Measurements from ENCODE around the gene ADAMTSL1.

The ADAMTSL1 gene, protein sequence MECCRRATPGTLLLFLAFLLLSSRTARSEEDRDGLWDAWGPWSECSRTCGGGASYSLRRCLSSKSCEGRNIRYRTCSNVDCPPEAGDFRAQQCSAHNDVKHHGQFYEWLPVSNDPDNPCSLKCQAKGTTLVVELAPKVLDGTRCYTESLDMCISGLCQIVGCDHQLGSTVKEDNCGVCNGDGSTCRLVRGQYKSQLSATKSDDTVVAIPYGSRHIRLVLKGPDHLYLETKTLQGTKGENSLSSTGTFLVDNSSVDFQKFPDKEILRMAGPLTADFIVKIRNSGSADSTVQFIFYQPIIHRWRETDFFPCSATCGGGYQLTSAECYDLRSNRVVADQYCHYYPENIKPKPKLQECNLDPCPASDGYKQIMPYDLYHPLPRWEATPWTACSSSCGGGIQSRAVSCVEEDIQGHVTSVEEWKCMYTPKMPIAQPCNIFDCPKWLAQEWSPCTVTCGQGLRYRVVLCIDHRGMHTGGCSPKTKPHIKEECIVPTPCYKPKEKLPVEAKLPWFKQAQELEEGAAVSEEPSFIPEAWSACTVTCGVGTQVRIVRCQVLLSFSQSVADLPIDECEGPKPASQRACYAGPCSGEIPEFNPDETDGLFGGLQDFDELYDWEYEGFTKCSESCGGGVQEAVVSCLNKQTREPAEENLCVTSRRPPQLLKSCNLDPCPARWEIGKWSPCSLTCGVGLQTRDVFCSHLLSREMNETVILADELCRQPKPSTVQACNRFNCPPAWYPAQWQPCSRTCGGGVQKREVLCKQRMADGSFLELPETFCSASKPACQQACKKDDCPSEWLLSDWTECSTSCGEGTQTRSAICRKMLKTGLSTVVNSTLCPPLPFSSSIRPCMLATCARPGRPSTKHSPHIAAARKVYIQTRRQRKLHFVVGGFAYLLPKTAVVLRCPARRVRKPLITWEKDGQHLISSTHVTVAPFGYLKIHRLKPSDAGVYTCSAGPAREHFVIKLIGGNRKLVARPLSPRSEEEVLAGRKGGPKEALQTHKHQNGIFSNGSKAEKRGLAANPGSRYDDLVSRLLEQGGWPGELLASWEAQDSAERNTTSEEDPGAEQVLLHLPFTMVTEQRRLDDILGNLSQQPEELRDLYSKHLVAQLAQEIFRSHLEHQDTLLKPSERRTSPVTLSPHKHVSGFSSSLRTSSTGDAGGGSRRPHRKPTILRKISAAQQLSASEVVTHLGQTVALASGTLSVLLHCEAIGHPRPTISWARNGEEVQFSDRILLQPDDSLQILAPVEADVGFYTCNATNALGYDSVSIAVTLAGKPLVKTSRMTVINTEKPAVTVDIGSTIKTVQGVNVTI (N-terminal part only)

DNA sequence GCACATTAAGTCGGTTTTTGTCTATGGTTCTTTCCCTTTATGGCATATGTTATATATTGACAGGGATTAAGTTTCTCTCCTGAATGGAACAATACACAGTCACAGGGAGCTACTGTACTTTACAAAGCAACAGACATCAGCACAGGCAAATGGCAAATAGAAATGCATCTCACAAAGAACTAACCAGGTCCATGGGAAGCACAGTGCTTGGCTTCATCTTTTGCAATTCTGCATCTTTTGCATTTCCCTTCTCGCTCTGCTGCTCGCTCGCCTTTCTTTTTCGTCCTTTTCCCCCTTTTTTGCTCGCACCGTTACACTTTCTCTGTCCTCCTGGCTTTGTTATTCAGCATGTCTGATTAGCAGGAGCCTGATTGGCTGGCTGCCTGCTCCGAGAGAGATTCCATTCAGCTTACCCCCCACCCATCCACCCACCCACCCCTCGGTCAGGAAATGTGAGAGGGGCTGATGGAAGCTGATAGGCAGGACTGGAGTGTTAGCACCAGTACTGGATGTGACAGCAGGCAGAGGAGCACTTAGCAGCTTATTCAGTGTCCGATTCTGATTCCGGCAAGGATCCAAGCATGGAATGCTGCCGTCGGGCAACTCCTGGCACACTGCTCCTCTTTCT is at the start of gene ADAMTSL1:
ADAMTSL1 (plus strand) TSS at position 502 of the 628 bp plus-strand sequence; CDS start at position 582, 80 bp downstream.
- DNase-seq (ENCODE audit: low read depth) = no peak

DNA sequence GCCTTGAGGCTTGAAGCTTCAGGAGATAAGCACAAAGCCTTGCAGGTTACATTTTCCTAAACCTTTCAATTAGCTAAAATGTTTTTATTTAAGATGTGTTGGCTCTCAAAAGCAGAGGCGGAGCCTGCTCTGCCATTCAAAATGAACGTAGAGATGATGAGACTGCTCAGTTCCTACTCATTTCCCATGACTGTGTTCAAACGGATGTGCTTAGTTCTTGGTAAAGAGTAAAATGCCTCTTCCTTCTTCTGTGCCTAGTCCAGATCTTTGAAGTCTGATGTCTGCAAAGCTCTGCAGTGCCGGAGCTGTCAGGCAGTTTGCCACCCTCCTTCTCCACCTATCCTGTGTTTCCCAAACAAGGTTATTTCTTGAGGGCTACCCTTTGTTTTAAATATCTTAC is 46.3 kb upstream of the ADAMTSL1 start:
- DNase-seq (ENCODE audit: low read depth) = no peak

DNA sequence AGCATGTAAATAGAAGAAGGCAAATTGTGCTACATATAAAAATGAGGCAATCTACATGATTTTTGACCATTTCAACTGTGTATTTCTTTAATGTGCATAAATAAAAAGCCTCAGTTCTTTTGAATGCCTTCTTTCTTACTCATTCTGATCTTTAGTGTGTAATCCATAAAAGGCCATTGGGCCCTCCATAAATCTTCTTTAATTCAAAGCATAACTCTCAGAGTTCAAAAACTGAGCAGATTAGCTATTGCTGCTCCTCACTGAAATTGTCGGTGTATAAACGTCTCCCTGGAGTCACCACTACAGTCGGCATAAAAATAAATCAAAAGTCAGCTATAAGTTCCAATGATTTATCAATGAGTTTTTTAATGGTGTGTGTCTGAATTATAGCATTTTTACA is 45.3 kb upstream of the ADAMTSL1 start:
- DNase-seq (ENCODE audit: low read depth) = no peak

DNA sequence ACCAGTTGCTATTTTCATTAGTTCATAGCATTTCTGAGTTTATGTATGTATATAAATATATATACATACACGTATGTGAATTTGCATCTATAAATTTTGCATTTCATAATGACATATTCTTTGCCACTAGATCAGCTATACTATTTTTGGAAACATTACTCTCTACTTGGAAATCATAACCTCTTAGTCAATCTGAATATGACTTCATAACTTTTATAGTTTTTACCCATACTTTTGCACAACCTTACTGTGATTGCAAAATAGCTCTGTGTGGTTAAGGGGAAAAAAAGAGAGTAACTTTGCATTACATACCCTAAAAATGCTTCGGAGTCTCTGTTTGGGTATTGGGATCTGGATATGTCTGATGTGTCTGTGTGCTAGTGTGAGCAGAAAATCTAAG is 44.9 kb upstream of the ADAMTSL1 start:
- peak; percentile 84 for DNase-seq (ENCODE audit: low read depth)

DNA sequence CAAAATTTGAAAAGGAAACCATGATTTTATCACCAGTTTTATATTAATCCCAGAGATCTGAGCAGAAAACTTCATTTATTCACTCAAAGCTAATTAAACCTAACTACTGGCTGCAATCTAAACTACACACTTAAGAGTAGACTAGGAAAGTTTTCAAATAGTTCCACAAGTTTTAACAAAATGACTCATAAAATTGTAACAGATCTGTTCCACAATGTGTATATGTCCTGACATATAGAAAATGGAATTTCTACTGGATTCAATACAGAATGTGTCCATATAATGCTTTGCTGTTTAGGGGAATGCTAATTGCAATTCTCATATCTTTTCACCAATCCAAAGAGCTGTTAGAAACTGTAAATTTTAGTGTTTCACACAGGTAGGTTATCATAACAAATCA is 40.3 kb upstream of the ADAMTSL1 start:
- no peak for DNase-seq (ENCODE audit: low read depth)

DNA sequence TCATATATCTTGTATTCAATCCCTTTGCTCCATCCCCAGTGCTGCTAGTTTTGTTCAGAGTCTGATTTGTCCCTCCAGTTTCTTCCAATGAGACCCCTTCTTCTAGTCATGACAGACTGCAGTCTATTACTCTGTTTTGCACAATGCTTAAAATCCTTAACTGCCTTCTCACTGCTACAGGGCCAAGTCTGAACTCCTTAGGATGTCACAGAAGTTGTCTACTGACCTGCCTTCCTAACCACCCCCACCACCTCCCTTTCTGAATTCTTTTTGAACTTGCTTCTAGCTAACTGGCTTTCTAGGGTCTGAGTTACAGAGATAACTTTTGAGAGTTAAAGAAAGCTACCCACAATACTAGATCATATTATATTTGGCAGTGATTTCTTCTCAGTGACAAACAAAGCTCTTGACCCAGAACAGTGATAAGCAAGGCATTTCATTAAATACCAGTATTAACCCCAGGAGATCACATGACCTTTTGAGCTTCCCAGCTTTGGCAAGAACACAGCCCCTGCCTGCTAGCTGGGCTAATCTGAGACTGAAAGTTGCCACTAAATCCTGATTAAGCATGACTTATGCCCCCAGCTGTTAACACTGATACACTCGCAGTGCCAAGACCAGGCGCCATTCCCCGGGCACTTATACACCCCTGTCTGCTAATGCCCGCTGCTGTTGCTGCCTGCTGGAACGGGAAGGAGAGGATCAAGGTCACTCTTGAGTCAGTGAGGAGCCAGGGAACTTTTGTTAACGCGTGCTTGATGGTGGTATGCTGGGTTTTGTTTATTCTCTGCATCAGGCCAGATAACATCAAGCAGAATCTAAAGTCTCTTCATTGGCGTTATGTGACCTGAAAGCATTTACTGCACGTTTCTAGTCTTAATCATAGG is 36.4 kb upstream of the ADAMTSL1 start:
- peak; percentile 76 for DNase-seq (ENCODE audit: low read depth)

DNA sequence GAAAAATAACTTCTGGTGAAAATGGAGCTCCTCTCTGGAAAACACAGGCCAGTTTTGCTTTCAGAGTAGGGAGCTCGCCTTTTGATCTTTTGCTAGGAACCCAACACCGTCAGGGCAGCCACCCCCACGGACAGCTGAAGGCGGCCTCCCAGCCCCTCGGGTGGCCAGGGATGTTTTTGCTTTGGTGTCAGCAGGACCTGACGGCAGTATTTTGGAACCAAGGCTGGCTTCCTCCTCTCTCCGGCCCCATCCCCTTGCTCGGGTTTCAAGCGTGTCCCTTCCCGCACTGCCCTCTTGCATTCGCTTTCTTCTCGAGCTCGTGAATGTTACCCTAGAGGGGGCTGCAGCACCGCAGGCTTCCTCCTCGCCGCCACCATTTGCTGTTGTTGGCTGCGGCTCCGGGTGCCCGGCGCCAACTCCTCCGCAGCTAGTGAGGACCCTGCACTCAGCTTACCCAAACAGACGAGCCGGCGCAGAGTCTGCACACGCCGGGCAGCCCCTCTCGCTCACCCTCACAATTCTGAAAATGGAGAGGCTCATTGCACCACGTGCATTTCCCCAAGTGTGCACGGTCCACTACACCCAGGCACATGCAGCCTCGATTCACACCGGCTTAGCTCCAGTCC is 35.5 kb upstream of the ADAMTSL1 start:
- DNase-seq (ENCODE audit: low read depth) = peak; percentile 22

DNA sequence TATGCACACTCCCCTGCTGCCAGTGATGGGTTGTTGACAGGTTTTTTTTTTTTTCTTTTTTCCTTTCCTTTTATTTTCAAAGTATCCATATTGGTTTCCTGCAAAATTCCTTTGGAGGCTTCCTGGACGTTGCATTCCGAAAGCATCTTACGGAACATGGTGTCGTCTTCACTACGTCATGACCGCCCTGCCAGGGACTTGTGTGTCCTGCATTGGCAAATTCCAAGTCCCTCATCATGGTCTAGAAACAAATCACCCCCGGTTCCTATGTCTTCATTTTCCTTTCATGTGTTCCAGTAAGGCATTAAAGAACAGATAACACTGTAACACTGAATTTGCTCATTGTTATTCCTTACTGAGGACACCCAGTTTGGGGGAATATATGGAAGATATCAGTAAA is 35.0 kb upstream of the ADAMTSL1 start:
- no peak for DNase-seq (ENCODE audit: low read depth)

DNA sequence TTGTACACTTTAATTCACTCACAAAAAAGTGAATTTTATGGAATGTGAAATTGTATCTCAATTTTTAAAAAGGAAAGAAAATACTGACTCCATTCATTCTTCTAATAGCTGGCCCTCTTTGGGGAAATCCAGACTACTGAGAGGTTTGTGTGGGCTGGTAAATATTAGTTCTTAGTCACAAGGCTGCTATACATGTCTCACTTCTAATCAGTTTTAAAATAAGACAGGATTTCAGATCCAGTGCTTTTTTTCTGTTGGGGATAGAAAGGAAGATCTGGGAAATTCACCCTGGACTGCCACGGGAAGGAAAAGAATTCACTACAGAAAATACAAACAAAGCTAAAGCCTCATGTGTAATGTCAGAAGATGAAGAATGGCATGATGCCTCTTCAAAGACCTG is 32.7 kb upstream of the ADAMTSL1 start:
- no peak for DNase-seq (ENCODE audit: low read depth)

DNA sequence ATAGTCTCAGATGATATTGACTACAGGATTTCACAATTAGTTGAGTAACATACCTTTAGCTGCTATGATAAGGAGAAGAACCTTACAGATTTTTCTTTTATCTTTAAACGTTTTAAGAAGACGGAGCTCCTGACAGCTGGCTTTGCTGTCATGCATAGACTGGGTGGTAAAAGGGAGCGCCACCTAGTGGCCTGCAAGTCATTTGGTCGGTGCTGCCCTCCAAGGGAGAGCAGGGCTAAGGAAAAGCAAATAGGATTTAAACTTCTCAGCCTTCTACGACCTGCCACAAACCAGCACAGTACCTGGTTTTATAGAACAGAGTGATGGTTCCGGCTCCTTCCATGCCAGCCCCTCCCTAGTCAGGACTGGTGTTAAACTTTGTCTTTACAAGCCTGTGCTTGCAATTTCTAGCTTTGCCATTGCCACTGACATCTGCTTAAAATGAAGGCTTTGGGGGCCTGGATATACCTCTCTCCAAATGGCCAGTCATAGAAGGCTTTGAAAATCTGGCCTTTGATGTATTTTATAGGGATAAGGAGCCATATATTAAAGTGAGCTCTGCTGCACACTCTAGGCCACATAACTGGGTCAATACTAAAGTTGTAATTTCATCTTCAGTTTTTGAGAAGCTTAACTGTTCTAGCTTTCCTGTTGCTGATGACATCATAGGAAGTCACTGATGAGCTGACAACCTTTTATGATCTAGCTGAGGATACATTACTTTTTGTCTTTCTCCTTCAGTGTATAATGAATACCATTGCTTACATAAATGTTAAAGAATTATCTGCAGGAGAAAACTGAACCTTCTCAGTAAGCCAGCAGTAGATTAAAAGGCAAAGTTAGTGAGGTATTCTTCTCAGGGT is 31.1 kb upstream of the ADAMTSL1 start:
- peak; percentile 76 for DNase-seq (ENCODE audit: low read depth)

DNA sequence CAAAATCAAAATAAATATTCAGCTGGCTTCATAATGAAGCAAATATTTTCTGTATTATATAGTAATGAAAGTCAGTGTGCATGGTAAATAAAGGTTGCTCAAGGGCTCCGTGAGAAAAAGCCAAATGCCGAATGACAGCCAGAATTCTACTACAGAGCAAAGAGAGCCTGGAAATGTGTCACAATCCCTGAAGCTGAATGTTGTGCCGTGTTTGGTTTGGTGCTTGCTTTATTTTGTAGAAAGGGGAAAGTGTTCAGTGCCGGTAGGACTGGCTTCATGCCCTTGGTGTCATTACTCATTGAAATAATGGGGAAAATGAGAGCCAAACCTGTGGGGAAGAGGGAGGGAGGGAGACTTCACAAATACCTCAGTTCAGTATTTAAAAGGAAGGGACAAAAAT is 26.8 kb upstream of the ADAMTSL1 start:
- no peak for DNase-seq (ENCODE audit: low read depth)

DNA sequence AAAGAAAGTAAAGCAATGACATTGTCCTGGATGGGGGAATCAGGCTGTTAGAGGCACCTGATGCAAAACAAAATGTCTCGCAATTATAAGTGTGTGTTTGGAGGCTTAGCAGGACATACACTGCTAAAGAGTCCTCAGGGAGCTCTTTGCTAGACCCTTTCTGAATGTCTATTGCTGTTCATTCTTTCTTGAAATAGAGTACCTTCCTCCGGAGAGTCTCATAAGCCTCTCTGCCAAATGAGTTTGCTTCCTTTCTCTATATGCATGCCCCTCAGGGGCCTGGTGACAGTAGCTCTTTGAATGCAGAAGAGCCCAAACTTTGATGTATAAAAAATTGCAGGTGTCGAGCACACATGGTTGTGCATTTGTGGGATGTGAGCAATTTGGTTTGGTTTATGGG is 26.4 kb upstream of the ADAMTSL1 start:
- DNase-seq (ENCODE audit: low read depth) = no peak

DNA sequence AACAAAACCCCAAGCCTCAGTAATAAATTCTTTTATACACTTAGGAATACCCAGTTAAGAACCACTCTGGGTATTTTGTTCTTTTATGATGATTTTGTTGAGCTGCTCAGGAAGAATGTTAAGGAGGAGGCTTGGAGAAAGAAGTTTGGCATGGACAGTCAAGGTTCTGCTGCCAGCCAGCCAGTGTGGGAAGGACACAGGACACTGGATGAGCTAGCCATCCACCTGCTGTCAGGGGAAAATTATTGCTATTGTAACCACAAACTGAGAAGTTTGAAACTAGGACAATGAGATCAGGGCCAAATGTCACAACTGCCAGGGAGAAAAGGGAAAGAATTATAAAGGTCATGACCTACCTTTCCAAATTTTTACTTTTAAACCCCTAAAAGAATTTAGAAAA is 25.9 kb upstream of the ADAMTSL1 start:
- DNase-seq (ENCODE audit: low read depth) = no peak

DNA sequence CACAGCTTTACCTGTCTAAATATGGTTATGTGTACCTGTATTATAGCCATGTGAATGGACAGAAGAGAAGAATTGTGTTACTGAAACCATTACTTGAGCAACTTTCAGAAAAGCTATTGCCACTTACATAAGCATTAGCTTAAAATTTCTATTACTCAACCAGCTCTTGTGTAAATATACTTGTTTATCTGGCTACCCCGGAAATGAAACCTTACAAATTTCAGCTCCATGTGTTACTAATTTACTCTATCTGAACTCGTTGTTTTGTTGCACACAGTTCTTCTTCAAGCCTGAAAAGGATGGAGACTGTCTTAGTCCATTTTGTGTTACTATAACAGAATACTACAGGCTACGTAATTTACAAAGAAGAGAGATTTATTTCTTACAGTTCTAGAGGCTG is 22.5 kb upstream of the ADAMTSL1 start:
- no peak for DNase-seq (ENCODE audit: low read depth)

DNA sequence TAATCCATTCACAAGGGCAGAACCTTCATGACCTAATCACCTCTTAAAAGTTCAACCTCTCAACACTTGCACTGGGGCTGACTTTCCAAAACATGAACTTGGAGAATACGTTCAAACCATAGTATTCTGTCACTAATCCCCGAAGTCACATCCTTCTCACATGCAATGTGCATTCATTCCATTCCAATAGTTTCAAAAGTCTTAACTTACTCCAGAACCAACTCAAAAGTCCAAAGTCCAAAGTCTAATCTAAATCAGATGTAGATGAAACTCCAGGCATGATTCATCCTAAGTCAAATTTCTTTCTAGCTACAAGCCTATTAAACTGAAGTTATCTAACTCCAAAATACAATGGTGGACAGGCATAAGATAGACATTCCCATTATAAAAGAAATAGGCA is 21.7 kb upstream of the ADAMTSL1 start:
- DNase-seq (ENCODE audit: low read depth) = no peak

DNA sequence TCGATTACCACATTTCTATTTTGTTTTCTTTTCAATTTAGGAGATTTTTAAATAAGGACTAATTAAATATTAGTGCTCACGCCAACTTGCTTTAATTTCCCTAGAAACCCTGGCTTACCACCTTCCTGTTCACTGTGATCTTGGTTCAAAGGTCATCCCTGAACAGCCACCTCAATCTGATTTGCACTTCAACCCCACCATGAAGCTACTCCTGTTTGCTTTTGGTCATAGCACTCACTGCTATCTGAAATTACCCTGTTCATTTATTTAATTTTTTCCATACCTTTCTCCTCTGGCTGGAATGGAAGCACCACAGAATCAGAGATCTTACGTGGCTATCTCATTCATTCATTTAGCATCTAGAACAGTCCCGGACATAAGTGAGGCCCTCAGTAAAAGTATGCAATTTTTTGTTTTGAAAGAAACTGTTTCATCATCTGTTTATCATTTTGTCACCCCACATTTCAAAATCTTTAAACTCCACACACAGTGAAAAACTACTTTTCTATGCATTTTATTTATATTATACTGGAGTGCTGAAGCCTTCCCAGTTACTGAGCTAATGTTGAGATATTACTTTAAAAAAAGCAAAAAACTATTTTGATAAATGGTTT is 17.2 kb upstream of the ADAMTSL1 start:
- DNase-seq (ENCODE audit: low read depth) = peak; percentile 7

DNA sequence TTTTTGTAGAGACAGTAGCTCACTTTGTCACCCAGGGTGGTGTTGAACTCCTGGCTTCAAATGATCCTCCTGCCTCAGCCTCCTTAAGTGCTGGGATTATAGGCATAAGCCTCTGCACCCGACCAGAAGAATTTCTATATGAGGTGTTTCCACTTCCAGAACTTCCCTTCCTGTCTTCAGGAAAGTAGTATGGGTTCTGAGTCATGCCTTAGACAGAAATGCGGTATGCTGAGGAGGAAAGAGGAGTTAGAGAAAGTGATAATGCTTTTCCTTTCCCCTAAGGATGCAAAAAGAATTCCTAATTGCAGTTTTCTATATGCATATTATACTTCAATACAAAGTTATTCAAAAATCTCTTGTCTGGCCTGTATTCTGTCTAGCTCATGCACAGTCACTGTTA is 16.4 kb upstream of the ADAMTSL1 start:
- peak; percentile 34 for DNase-seq (ENCODE audit: low read depth)

DNA sequence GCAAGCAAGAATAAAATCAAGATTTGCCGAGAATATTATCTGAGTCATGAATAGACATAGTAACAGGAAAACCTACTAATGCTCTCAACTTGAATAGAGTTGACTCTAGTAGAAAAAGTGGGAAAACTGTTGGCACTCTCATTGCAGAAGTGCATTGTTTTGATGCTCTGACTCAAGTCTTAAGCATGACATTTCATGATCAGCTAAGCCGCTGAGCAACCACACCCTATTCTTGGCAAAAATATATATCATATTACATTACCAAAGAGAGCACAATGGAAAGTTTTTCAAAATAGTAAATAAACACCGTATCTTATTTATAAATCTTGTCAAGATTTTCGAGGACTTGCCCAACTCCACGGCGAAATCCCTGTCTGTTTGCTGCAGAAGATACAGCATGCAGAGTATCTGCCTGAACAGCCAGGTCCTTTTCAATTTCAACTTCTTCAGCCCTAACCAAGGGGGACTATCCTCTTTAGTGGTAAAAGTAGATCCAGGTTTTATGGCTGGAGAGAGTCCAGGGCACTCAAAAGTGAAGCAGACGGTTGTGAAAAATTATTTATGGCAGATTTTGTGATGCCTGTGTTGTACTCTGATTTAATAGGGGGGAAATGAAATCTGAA is 13.9 kb upstream of the ADAMTSL1 start:
- DNase-seq (ENCODE audit: low read depth) = peak; percentile 92

Measured in amniotic epithelial cell (primary cell).